Body of pancreas (tissue), 4 donors: ENCODE measurements around the gene OR10H2.
"Not testable (repeated sequence)": the region's sequence is repeated elsewhere in the genome, so short reads cannot be mapped to it uniquely, and the experiment has no call there.

ENCODE experiments used
- CTCF ChIP-seq, 7 experiments: fragments of 450-650 bp in 4 of 7; fragments of 200-600 bp in 3 of 7; sonication (generic) in 3 of 7; IDR thresholded peaks; one replicate each; pipeline ENCODE4 v1.5.1; 2016 to 2019; ENCODE audit warnings: antibody characterized with exemption in 7 of 7
- POLR2A ChIP-seq, 3 donors: fragments of 450-650 bp; IDR thresholded peaks; one replicate each; pipeline ENCODE4 v1.6.1; 2016; ENCODE audit warnings: antibody characterized with exemption in 3 of 3, mild to moderate bottlenecking in 2 of 3

DNA sequence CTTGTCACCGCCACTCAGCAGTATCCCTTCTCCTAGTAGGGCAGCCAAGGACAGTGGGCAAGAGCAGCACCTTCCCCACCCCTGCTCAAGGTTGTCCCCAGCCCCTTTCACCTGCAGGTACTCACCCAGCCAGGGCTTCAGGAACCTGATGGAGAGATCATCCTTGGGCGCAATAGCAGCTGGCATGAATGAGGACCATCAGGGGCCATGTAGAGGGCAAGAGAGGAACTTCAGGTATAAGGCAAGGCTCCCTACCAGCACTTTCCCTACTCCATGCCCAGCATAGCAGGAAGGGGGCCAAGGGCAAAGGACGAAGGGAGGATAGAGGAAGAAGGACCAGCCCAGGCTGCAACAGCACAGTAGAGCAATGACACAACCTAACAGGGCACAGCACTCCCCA, 46.3 kb downstream of the OR10H2 start:
- not testable (repeated sequence) for TF ChIP-seq POLR2A, CTCF (IDR thresholded peaks at IDR 0.05)
